UCSD-AML1 (cell line): ENCODE data around the gene NMUR2.
A peak's percentile ranks its signal among the peaks of the same experiment; 100 is the strongest.

Source experiments
- DNase-seq: peaks from one replicate; lab custom pipeline; 2025; ENCODE audit not compliant: unreplicated experiment; lab: John Stamatoyannopoulos, UW

NMUR2 gene

GRCh38 chr5:152372875-152373274, 32.2 kb downstream of the NMUR2 start:
- DNase-seq: no peak

GRCh38 chr5:152369298-152369697, 35.8 kb downstream of the NMUR2 start:
- DNase-seq: no peak

- no peak for DNase-seq
Observed at GRCh38 chr5:152367554-152367953, 37.5 kb downstream of the NMUR2 start.

- DNase-seq: no peak
Observed at GRCh38 chr5:152366716-152367115, 38.4 kb downstream of the NMUR2 start.

GRCh38 chr5:152364899-152365298, 40.2 kb downstream of the NMUR2 start:
- DNase-seq: no peak

- DNase-seq: no peak
Observed at GRCh38 chr5:152364172-152364571, 40.9 kb downstream of the NMUR2 start.

GRCh38 chr5:152358861-152359568, 46.1 kb downstream of the NMUR2 start:
- DNase-seq: no peak

GRCh38 chr5:152356506-152356905, 48.6 kb downstream of the NMUR2 start:
- DNase-seq: no peak

GRCh38 chr5:152355061-152355460, 50.0 kb downstream of the NMUR2 start:
- no peak for DNase-seq

- DNase-seq: no peak
Observed at GRCh38 chr5:152353001-152353400, 52.1 kb downstream of the NMUR2 start.

GRCh38 chr5:152349683-152350526, 55.2 kb downstream of the NMUR2 start:
- DNase-seq: peak; percentile 11
